Uterus (tissue), 4 donors: ENCODE data around the gene MYH15. TPM values are rescaled to one million over a fixed set of nuclear protein-coding genes. Genes with fewer than 3 reads are reported as not detected.

Source experiments
- DNase-seq, 2 donors: peaks; one replicate each; pipeline ENCODE4 v3.0.0-alpha.2; 2019 to 2020
- H3K27ac ChIP-seq, 2 donors: fragments of 200-600 bp; sonication (generic); 1 replicate in 1 of 2; 2 replicates in 1 of 2; pipeline ENCODE4 v1.5.1; 2016 to 2018
- H3K27me3 ChIP-seq, 2 donors: fragments of 200-600 bp; sonication (generic); one replicate each; pipeline ENCODE4 v1.5.1; 2018 to 2019; ENCODE audit warnings: control low read depth in 1 of 2
- H3K36me3 ChIP-seq, 2 donors: fragments of 200-600 bp; sonication (generic); one replicate each; pipeline ENCODE4 v1.5.1; 2019; ENCODE audit warnings: control low read depth in 1 of 2
- H3K4me1 ChIP-seq, 2 donors: fragments of 200-600 bp; sonication (generic); one replicate each; pipeline ENCODE4 v1.5.1; 2018 to 2019; ENCODE audit warnings: control low read depth in 1 of 2
- H3K4me3 ChIP-seq, 2 donors: fragments of 200-600 bp; sonication (generic); 1 replicate in 1 of 2; 2 replicates in 1 of 2; pipeline ENCODE4 v1.5.1; 2018 to 2019; ENCODE audit warnings: mild to moderate bottlenecking in 1 of 2
- H3K9me3 ChIP-seq, 2 donors: fragments of 200-600 bp; sonication (generic); one replicate each; pipeline ENCODE4 v1.5.1; 2019; ENCODE audit warnings: control low read depth in 1 of 2
- CTCF ChIP-seq, 4 experiments: fragments of 200-600 bp in 2 of 4; fragments of 450-650 bp in 2 of 4; sonication (generic) in 2 of 4; IDR thresholded peaks; one replicate each; pipeline ENCODE4 v1.5.1; 2016 to 2019; ENCODE audit warnings: antibody characterized with exemption in 4 of 4, mild to moderate bottlenecking in 2 of 4, moderate library complexity in 1 of 4
- POLR2A ChIP-seq, 2 donors: fragments of 450-650 bp; IDR thresholded peaks; one replicate each; pipeline ENCODE4 v1.6.1; 2016; ENCODE audit warnings: antibody characterized with exemption in 2 of 2, mild to moderate bottlenecking in 1 of 2, moderate library complexity in 1 of 2
- intact Hi-C: fragments of 100-400 bp; cut with DNase I; formaldehyde crosslinking; loops from one replicate; pipeline ENCODE4 v1.15.1; 2023; ENCODE audit warnings: low total_unique reads
- total RNA-seq, 4 donors: library from RNA; depleted of rRNA in 3 of 4; stranded (reverse); fragments of >200 nt in 3 of 4; gene quantifications; one replicate each; pipeline versions ENCODE4 v1.1.0 to v1.2.4, GENCODE V29; 2014 to 2023
- donor health status: DM: yes; HTN: yes; CAD: no.

Gene MYH15
- total RNA-seq, 4 donors from 2014 or later, result 0.12 to 0.62 TPM; not detected in 2

DNA sequence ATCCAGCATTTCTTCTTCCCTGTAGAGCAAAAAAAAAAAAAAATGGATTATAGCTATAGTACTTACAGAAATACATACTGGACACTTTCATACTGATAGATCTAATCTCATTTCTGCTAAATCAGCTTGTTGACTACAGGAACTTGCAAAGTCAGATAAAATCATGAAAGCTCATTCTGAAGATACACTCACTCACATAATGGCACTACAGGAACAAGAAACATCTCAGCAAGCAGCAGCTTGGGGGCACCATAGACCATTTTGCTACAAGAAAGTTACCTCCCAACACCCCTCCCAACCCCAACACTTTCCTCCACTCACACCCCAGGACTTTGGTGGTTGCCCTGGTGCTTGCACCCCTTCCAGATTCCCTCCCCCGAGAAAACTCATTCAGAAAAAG, 4.6 kb downstream of the MYH15 start:
- Histone ChIP-seq H3K9me3 (no peaks in the 10 kb centered on the region), H3K4me3 (no peak overlapping the region), H3K27me3 (no peaks in the 10 kb centered on the region), H3K4me1 (no peaks in the 10 kb centered on the region), H3K27ac (no peak overlapping the region), H3K36me3 (no peaks in the 10 kb centered on the region)
- DNase-seq, result no peak
- intact Hi-C loops, result no loop called here
- TF ChIP-seq POLR2A (IDR thresholded peaks at IDR 0.05) (no peak), CTCF (IDR thresholded peaks at IDR 0.05) (no peak)

DNA sequence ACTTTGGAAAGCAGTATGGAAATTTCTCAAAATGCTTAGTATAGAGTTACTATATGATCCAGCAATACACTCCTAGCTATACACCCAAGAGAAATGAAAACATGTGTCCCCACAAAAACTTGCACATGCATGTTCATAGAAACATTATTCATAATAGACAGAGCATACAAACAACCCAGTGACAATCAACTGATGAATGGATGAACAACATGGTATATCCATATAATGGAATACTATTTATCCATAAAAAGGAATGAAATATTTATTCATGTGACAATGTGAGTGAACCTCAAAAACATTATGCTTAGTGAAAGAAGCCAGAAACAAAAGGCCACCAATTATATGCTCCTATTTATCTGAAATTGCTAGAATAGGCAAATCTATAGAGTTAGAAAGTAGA, 6.7 kb downstream of the MYH15 start:
- no peak for DNase-seq
- H3K27ac ChIP-seq, result no peak overlapping the region
- no peaks in the 10 kb centered on the region for H3K9me3 ChIP-seq
- H3K27me3 ChIP-seq, result no peaks in the 10 kb centered on the region
- H3K4me1 ChIP-seq, result no peaks in the 10 kb centered on the region
- intact Hi-C loops, result no loop called here
- no peak overlapping the region for H3K4me3 ChIP-seq
- TF ChIP-seq POLR2A (IDR thresholded peaks at IDR 0.05), result no peak
- TF ChIP-seq CTCF (IDR thresholded peaks at IDR 0.05), result no peak
- H3K36me3 ChIP-seq, result no peaks in the 10 kb centered on the region

- no peak for TF ChIP-seq POLR2A (IDR thresholded peaks at IDR 0.05)
- no peak for TF ChIP-seq CTCF (IDR thresholded peaks at IDR 0.05)
- intact Hi-C loops, result no loop called here
- no peaks in the 10 kb centered on the region for H3K27me3 ChIP-seq
Measured at GRCh38 chr3:108501535-108501934, 8.9 kb downstream of the MYH15 start.

DNA sequence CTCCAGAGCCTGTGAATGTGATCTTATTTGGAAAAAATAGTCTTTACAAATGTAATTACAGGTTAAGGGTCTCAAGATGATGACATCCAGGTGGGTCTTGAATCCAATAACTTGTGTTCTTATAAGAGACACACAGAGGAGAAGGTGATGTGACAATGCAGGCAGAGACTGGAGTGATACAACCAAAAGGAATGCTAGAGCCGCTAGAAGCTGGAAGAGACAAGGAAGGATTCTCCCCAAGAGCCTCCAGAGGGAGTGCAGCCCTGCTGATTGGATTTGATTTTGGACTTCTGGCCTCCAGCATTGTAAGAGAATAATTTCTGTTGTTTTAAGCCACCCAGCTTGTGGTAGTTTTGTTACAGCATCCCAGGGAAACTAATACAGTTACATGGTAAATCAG, 9.7 kb downstream of the MYH15 start:
- no peak overlapping the region for H3K27ac ChIP-seq
- H3K4me3 ChIP-seq, result no peak overlapping the region
- no peaks in the 10 kb centered on the region for H3K9me3 ChIP-seq
- DNase-seq, result no peak
- no peaks in the 10 kb centered on the region for H3K4me1 ChIP-seq
- H3K27me3 ChIP-seq, result no peaks in the 10 kb centered on the region
- TF ChIP-seq CTCF (IDR thresholded peaks at IDR 0.05) (no peak), POLR2A (IDR thresholded peaks at IDR 0.05) (no peak)
- intact Hi-C loops, result no loop called here
- no peaks in the 10 kb centered on the region for H3K36me3 ChIP-seq

More at GRCh38 chr3:108501535-108501934, 8.9 kb downstream of the MYH15 start:
- no peaks in the 10 kb centered on the region for H3K36me3 ChIP-seq
- H3K4me3 ChIP-seq, result no peak overlapping the region
- no peaks in the 10 kb centered on the region for H3K4me1 ChIP-seq
- no peak for DNase-seq
- H3K27ac ChIP-seq, result no peak overlapping the region
- H3K9me3 ChIP-seq, result no peaks in the 10 kb centered on the region

DNA sequence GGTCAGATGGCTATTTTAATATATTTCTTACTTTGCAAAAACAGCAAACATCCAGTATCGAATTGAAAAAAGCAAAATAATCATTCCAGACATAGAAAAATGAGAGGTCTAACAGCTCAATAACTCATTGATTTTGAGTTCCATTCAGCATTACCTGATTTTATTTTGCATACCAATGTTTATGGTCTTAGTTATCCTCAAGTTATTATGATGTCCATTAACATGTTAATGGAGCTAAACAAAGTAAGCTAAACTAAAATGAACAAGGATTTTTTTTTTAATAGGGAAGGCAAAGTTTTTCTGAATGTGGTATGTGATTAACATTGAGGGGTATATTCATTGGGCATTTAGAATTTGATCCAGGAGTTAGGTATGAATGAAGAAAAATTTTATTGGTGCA, 13.1 kb downstream of the MYH15 start:
- Histone ChIP-seq H3K36me3 (no peaks in the 10 kb centered on the region), H3K9me3 (no peaks in the 10 kb centered on the region), H3K4me1 (no peaks in the 10 kb centered on the region), H3K27me3 (no peaks in the 10 kb centered on the region), H3K27ac (no peak overlapping the region), H3K4me3 (no peak overlapping the region)
- no peak for DNase-seq
- TF ChIP-seq POLR2A (IDR thresholded peaks at IDR 0.05) (no peak), CTCF (IDR thresholded peaks at IDR 0.05) (no peak)
- intact Hi-C loops, result loop anchor here (10.0 kb wide), 1 partner anchor 58 kb away; no protein-coding TSS in a partner anchor
